ENCODE data around the gene PUS7L. TPM values are rescaled to one million over a fixed set of nuclear protein-coding genes. Genes with fewer than 3 reads are reported as not detected.
A peak's percentile ranks its signal among the peaks of the same experiment; 100 is the strongest.

Gene PUS7L
- total RNA-seq, 2 donors from 2014 or later, result 18.1 to 21.8 TPM

DNA sequence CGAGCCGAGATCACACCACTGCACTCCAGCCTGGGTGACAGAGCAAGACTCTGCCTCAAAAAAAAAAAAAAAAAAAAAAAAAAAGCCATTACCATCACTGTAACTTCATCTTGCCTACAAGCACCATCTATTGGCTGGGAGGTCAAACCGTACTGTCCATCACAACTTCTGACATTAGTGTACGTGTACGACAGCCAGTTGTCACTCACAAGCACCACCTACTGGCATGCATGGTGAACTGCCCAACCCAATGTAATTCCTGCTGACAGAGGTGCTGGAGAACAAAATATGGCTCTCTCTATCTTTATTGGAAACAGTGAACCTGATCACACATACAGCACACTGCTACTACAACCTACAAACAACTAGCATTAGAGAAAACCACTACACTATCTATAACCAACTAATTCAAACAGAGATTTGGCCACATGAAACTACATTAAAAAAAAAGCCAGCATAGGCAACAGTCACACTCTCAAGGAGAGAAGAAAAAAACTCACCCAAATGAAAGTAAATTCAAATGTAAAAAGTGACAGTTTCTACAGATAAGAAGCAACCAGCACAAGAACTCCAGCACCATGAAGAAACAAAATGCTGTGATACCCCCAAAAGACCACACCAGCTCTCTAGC, 82.3 kb downstream of the PUS7L start:
- Mint-ChIP-seq H3K4me1 (ENCODE audit: low read depth) (no peaks in the 10 kb centered on the region), H3K36me3 (ENCODE audit: insufficient read depth in 2 of 2) (no peaks in the 10 kb centered on the region), H3K9me3 (no peaks in the 10 kb centered on the region), H3K27ac (no peak overlapping the region), H3K4me3 (no peak overlapping the region), H3K27me3 (ENCODE audit: low read depth) (peaks cover 21% of the 10 kb centered on the region)
- peak; percentile 14 to 20 for DNase-seq
- peak; percentile 25 to 55 for ATAC-seq (replicated peaks in 1 of 2)

- DNase-seq (no peak), ATAC-seq (replicated peaks in 1 of 2) (no peak)
- H3K27me3 Mint-ChIP-seq (ENCODE audit: low read depth), result peaks cover 27% of the 10 kb centered on the region
- no peaks in the 10 kb centered on the region for H3K36me3 Mint-ChIP-seq (ENCODE audit: insufficient read depth in 2 of 2)
- no peak overlapping the region for H3K4me3 Mint-ChIP-seq
- no peaks in the 10 kb centered on the region for H3K9me3 Mint-ChIP-seq
- no peaks in the 10 kb centered on the region for H3K4me1 Mint-ChIP-seq (ENCODE audit: low read depth)
- no peak overlapping the region for H3K27ac Mint-ChIP-seq
Observed at GRCh38 chr12:43675048-43675904, 83.3 kb downstream of the PUS7L start.

- Mint-ChIP-seq H3K9me3 (no peaks in the 10 kb centered on the region), H3K27me3 (ENCODE audit: low read depth) (peaks cover 30% of the 10 kb centered on the region), H3K27ac (no peak overlapping the region), H3K4me1 (ENCODE audit: low read depth) (no peaks in the 10 kb centered on the region), H3K4me3 (no peak overlapping the region), H3K36me3 (ENCODE audit: insufficient read depth in 2 of 2) (no peaks in the 10 kb centered on the region)
- ATAC-seq (replicated peaks in 1 of 2) (peak in 1 of 2 donors; percentile 17), DNase-seq (no peak)
Observed at GRCh38 chr12:43669373-43669772, 89.2 kb downstream of the PUS7L start.

Other genes with a start within 250 kb of the PUS7L start
- not detected for gene ADAMTS20, start 206.6 kb downstream of the PUS7L start, total RNA-seq
- gene IRAK4, start 161 bp upstream of the PUS7L start, total RNA-seq, result 10 to 100 TPM; 41.4 TPM
- gene TWF1, start 47.5 kb upstream of the PUS7L start, total RNA-seq, result 10 to 100 TPM; 14.5 to 19.1 TPM
- gene TMEM117, start 77.3 kb upstream of the PUS7L start, total RNA-seq, result 1 to 10 TPM; 1.3 to 2.7 TPM

Data from activated T-cell treated with anti-CD3 and anti-CD28 coated beads, Interleukin-2, amount 50 U/mL, for 72 hours (primary cell).